ENCODE measurements around the gene CYP3A5.
"Not testable (repeated sequence)": the region's sequence is repeated elsewhere in the genome, so short reads cannot be mapped to it uniquely, and the experiment has no call there.

The CYP3A5 gene

DNA sequence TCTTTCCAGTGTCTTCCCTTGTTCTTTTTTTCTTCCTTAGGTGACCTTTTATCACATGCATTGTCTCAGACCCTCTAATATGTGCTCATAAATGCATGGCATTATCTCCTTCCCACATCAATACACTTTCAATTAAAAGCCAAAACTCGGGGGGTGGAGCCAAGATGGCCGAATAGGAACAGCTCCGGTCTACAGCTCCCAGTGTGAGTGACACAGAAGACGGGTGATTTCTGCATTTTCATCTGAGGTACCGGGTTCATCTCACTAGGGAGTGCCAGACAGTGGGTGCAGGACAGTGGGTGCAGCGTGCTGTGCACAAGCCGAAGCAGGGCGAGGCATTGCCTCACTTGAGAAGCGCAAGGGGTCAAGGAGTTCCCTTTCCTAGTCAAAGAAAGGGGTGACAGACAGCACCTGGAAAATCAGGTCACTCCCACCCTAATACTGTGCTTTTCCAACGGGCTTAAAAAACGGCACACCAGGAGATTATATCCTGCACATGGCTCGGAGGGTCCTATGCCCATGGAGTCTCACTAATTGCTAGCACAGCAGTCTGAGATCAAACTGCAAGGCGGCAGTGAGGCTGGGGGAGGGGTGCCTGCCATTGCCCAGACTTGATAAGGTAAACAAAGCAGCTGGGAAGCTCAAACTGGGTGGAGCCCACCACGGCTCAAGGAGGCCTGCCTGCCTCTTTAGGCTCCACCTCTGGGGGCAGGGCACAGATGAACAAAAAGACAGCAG is 6.2 kb upstream of the CYP3A5 start:
- DNase-seq (ENCODE audit: low read depth) = not testable (repeated sequence)

DNA sequence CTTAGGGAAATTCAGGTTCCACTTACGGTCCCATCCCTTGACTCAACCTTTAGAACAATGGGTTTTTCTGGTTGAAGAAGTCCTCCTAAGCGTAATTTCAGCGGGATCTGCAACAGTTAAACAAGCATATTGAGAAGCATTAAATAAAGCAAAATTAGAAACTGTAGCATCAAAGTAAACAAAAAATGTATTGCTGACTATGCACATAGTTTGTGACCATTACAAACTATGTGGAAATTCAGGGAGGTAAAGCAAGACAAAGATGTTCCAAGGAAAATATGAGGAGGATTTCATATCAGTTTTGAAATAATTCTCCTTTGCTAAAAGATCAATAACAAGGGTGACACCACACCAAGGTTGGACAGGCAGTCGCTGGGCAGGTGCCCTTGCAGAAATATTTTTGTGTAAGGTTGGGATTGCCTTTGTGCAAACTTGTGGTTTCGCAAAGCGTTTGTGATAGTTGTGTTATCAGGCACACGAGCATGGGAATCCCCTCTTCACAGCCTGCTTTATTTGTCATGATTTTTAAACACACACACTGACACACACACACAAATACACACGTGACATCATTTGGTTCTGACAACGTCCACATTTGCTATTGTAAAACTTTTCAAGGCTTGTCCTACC is 5.4 kb upstream of the CYP3A5 start:
- DNase-seq (ENCODE audit: low read depth) = no peak

DNA sequence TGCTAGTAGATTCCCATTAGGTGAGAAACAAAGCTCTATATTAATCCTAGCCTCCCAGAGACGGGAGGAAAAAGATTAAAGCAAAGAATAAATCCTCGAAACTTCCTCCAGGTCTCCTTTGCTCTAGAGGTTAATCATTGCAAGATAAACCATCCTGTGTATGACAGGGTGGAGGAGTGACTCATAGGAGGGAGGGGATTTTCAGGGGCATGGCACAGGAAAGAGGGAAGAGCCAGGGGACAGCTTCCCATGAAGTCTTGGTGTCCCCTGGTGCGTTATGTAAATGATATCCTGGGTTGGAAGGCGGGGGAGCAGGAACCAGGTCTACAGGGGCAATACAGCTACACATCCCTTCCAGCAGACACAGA is 780 bp downstream of the CYP3A5 start:
- DNase-seq (ENCODE audit: low read depth) = no peak

DNA sequence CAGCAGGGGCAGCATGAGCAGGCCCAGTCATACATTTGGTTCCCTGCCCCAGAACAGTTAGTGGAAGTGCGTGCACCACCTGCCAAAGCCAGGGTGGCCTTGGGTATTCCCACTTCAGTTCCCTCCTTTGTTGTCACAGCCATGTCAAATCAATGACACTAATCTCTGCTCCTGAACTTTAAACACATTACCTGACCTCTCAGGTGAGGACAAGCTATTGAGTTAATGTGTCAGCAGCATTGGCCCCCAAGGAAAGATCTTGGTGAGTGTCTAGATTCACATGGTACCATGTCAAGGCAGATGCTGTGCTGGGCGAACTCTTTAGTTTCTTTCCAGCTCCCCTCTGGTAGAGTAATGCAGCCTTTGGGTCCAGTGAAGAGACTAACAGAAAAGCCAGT is 2.1 kb downstream of the CYP3A5 start:
- no peak for DNase-seq (ENCODE audit: low read depth)

DNA sequence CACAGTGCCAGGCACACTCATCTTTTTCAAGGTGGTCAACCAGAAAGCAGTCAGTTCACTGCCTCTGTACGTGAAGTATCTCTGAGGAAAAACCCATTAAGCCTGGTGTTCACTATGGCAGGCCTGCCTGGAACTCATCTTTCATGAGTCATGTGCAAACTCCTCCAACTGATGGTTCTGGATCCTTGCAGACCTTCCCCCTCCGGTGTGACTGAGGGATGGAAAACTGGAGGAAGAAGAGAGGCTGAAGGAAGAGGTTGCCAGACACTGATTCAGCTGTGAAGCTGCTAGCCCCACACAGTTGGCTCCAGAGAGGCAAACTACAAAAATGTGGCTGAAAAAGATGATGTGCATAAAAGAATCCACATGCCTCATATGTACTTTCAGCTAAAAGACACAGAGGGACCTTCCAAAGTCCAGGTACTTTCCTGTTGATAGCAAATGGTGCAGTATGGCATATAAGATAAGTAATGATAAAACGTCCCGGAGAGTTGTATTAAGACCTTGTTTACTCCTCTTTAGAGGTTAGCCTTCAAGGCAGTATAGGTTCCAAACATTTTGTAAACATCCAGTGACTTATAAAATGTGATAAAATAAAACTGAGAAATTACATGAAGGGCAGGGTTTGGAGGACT is 2.7 kb downstream of the CYP3A5 start:
- no peak for DNase-seq (ENCODE audit: low read depth)

DNA sequence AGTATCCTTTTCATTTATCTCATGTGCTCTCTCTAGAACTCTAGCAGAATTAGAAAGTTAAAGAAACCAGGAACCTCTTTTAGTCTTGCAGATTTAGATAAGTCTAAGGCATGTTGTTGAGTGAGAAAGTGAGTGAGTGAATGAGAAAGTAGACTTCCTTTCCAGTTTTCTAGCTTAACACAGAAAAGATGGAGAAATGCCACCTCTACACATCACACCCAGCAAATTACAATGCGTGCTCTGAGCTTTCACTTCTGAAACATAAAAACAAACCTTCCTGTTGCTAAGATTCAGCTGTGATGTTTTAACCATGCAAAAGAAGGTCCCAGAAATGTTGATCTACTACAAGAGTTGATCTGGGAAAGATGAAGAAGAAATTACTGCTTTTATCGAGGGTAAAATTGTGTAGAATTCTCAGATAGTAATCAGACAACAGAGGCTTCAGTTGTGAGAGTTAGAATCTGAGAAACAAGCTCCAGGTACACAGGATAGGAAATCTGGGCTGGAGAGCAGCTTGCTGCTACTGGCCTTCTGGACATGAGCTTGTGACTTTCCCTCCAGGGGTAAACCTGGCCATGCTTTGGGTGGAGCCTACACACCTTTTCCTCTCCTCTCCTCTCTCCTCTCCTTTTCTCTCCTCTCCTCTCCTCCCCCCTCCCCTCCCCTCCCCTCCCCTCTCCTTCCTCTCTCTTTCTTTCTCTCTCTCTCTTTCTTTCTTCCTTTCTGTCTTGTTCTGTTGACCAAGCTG is 4.6 kb downstream of the CYP3A5 start:
- no peak for DNase-seq (ENCODE audit: low read depth)

DNA sequence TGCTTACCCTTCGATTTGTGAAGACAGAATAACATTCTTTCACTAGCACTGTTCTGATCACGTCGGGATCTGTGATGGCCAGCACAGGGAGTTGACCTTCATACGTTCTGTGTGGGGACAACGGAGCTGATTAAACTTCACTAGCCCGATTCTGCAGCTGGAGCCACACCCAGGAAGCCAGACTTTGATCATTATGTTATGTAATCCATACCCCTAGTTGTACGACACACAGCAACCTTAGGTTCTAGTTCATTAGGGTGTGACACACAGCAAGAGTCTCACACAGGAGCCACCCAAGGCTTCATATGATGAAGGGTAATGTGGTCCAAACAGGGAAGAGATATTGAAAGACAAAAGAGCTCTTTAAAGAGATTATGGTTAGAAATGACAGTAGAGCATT is 7.2 kb downstream of the CYP3A5 start:
- no peak for DNase-seq (ENCODE audit: low read depth)

DNA sequence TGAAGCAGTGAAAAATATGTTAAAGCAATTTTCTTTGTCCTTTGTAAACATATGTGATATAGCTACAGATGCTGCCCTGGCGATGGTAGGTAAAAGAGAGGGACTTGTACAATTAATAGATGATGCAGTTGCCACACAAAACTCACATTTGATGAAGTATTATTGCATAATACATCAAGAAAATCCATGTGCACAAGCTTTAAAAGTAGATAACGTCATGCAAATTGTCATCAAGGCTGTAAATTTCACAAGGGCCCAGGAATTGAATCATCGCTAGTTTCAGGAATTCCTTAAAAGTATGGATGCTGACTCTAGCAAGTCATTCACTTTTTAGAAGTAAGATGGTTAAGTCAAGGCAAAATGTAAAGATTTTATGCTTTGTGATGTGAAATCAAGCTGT is 10.0 kb downstream of the CYP3A5 start:
- DNase-seq (ENCODE audit: low read depth) = no peak

DNA sequence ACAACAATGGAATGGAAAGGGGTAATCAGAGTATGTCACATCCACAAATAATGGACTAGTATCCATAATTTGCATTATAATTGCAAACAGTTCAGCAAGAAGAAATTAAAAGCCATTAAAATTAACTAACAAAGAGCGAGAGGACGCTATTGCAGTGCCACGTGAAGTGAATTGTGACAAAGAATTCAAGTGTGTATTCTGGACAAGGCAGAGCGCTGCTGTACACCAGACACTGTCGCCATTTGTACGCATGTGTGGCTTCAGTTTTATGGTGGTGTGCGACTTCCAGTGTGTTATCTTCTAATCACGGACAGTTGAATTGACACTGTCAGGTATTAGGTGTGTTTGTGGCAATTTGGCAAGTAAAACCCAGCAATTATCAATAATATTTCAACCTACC is 11.3 kb downstream of the CYP3A5 start:
- DNase-seq (ENCODE audit: low read depth) = no peak

DNA sequence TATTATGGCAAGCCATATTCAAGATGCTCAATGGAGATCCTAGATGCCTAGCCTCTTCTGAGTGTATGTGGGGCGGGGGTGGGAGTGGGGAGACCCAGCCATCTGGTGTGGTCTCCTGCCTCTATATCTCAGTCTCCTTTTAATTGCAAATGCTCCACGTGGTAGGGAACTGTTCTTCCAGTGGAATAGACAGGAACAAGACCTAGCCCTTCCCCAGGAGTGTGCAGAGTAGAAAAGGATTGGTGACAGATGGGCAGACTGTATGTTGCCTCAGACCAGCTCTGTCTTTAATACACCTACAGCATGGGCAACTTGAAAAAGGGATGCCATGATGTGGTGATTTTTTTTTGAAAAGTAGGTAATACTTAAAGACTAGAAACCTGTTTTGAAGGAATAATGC is 12.6 kb downstream of the CYP3A5 start:
- no peak for DNase-seq (ENCODE audit: low read depth)

DNA sequence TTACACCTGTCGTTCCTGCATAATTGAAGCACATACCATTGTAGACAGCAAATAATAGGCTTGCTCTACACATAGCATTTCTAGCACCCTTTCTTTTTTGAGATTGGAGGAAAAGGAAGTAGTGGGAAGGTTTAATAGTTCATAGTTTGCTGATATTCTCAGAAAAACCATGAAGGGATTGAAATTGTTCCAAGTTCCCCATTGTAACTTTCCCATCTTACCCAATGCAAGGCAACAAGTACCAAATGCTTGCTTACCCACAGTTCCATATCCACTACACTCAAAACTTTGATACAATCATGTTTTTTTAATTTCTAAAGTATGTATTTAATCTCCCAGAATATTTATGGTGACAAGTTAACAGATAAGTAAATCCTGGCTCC is 13.8 kb downstream of the CYP3A5 start:
- DNase-seq (ENCODE audit: low read depth) = no peak

DNA sequence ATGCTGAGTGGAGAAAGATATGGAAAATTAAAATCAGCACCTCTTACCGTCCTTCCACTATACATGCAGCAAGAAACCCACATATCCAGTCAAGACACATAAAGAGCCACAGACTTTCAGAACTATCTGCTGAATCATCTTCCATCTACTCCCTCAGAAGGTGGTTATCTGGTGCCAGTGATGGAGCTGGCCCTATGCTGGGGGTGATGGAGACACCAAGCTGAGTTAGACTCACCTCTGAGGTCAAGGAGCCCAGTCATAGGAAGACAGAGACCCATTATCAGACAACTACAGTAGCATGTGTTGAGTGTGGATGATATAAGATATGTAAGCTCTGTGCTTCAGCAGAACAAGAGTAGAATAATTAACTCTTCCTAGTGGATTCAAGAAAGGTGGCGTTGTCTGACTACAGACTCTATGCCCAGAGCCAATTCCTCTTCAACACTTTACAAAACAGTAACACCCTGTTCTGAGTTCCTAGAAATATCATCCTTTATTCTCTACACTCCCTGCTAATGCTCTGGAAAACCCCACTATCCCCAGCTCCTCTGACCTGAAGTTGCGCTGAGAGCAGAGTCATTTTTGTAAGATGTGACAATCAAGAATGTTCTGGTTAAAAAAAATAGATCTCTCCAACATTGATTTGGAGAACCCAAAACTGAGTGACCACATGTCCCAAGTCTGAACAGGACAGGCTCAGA is 14.3 kb downstream of the CYP3A5 start:
- DNase-seq (ENCODE audit: low read depth) = no peak

DNA sequence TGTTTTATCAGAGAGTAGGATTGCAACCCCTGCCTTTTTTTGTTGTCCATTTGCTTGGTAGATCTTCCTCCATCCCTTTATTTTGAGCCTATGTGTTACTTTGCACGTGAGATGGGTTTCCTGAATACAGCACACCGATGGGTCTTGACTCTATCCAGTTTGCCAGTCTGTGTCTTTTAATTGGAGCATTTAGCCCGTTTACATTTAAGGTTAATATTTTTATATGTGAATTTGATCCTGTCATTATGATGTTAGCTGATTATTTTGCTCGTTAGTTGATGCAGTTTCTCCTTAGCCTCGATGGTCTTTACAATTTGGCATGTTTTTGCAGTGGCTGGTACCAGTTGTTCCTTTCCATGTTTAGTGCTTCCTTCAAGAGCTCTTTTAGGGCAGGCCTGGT is 21.9 kb downstream of the CYP3A5 start:
- not testable (repeated sequence) for DNase-seq (ENCODE audit: low read depth)

DNA sequence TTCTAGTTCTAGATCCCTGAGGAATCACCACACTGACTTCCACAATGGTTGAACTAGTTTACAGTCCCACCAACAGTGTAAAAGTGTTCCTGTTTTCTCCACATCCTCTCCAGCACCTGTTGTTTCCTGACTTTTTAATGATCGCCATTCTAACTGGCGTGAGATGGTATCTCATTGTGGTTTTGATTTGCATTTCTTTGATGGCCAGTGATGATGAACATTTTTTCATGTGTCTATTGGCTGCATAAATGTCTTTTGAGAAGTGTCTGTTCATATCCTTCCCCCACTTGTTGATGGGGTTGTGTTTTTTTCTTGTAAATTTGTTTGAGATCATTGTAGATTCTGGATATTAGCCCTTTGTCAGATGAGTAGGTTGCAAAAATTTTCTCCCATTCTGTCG is 25.2 kb downstream of the CYP3A5 start:
- not testable (repeated sequence) for DNase-seq (ENCODE audit: low read depth)

DNA sequence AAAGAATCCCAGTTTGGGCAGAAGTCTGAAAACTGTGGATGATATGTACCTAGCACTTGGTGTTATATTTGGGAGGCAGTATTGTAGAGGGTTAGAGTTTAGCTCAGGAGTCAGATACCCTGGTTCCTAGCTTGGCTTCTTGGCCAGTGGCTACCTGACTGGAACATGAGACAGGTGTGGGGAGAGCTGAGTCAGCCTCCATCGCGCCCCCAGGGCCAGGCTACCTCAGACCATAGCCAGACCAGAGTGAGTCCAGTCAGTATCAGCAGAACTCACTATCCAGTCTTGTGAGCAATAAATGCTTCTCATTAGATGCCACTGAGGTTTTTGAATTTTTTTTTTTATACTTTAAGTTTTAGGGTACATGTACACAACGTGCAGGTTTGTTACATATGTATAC is 26.0 kb downstream of the CYP3A5 start:
- no peak for DNase-seq (ENCODE audit: low read depth)

DNA sequence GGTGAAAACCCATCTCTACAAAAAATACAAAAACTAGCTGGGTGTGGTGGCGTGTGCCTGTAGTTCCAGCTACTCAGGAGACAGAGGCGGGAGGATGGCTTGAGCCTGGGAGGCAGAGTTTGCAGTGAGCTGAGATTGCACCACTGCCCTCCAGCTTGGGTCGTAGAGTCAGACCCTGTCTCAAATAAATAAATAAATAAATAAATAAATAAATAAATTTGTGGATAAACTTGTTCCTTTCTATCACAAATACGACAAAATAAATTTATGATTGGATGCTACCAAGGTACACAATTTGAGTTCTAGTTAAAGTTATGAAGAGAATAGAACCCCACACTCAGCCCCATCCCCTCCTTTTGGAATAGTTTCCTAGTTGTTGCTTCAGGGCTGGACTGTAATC is 26.5 kb downstream of the CYP3A5 start:
- DNase-seq (ENCODE audit: low read depth) = not testable (repeated sequence)

DNA sequence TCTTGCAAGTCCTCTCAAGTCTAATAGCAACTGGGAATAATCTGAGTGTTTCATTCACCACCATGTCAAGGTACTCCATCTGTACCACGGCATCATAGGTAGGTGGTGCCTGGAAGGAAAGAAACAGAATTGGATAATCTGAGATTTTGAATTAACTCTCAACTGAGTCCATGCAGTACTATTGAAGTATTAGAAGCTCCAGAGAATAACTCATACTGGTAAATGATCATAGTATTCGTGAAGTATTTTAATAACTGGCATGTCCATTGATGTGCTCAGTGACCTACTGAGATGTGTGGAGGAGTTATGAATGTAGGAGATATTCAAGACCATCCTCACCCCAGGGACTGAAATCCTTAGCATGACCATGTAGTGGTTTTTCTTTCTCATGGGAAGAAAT is 27.1 kb downstream of the CYP3A5 start:
- DNase-seq (ENCODE audit: low read depth) = no peak

DNA sequence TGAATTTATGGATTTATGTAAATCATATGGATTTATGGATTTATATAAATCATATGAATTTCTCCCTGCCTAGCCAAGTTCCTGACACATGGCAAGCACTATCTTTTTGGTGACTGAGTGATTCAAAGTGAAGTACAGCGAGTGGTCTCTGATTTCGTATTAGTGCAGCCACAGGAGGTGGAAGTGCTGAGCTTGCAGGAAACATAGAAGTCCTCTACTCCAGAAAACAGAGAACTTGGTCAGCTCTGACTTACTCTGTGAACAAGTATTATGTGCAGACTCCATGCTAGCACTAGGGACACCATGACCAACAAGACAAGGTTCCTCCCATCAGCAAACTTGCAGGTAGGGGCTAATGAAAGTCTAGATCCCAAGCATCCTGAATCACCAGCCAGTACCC is 28.5 kb downstream of the CYP3A5 start:
- DNase-seq (ENCODE audit: low read depth) = no peak

DNA sequence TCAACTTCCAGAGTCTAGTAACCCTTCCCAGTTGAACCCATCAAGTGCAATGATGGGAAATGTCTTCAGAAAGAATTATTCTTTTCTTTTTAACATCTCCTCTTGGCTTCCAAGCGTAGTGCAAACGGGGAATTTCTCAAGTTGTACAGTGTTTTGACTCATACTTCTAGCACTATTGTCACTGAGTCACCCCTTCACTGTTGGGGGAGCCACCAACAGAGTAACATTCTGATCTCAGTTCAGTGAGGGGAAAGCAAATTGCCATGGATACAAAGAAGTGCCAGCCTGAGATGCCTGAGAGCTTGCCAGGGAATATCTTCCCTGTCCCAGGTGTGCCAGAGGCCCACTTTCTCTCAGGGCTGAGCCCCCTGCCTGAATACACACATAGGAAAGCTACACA is 31.0 kb downstream of the CYP3A5 start:
- DNase-seq (ENCODE audit: low read depth) = no peak

DNA sequence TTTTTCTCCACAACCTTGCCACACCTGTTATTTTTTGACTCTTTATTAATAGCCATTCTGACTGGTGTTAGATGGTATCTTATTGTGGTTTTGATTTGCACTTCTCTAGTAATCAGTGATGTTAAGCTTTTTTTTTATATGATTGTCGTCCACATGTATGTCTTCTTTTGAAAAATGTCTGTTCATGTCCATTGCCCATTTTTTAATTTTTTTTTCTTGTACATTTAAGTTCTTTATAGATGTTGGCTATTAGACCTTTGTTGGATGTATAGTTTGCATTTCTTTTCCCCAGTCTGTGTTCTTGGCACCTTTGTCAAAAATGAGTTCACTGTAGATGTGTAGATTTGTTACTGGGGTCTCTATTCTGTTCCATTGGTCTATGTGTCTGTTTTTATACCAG is 34.2 kb downstream of the CYP3A5 start:
- DNase-seq (ENCODE audit: low read depth) = no peak

DNA sequence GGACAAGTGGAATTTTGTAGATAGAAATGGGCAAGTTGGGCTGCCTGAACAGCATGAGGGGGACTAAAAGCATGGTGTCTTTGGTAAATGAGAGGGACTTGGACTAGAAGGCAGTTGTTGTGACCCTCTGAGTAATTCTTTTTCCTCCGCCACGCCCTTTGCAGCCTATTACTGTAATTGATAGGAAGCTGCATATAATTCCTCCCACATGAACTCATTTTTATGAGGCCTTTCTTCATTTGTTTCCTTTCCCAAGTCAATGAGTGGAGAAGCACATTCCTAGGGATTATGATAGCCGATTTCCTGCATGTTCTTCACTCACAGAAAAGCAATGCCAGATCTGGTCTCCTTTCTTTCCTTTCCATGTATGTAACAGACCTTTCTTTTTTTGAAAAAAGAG is 35.4 kb downstream of the CYP3A5 start:
- no peak for DNase-seq (ENCODE audit: low read depth)

DNA sequence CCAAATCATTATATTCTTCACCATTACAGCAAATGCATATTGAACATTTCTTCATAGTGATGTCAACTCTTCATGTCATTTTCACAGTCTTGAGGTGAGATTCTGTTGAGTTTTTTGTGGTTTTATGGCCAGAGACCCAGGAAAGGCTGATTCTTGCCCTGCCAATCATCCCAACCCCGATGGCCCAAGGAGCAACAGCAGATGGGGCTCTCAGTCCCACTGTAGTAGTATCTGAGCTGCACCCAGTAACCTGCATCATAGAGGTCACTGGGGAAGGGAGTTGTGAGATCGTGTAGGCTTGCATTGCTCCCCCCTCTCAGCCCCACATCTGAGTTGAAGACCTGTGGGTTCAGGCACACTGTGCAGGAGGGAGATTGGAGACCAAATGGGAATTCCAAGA is 36.3 kb downstream of the CYP3A5 start:
- no peak for DNase-seq (ENCODE audit: low read depth)

Measured in activated T-cell treated with anti-CD3 and anti-CD28 coated beads for 1 hour (primary cell).